A549 (cell line): ENCODE results near the gene PAK4. TPM values are rescaled to one million over a fixed set of nuclear protein-coding genes. Genes with fewer than 3 reads are reported as not detected.
A peak's percentile ranks its signal among the peaks of the same experiment; 100 is the strongest.

Experiments used
- ATAC-seq, 2 experiments: fragments of 200-7000 bp in 1 of 2; fragments of >200 bp in 1 of 2; cut with Nextera tagmentation in 1 of 2; cut with Tn5 transposase in 1 of 2; 3 replicates each; pipeline versions ENCODE4 v1.8.0 to v1.9.1; 2018 to 2020; ENCODE audit warnings: mild to moderate bottlenecking in 1 of 2, moderate library complexity in 1 of 2
- CTCF ChIA-PET: fragments of 300-600 bp; sonication (Branson Sonifier 250); formaldehyde crosslinking; extraction: SDS; loops from one replicate; lab custom pipeline; 2021; ENCODE audit warnings: antibody characterized with exemption, inconsistent platforms; lab: Yijun Ruan, JAX
- POLR2A ChIA-PET: fragments of 350-600 bp; formaldehyde crosslinking; extraction: SDS; loops from one replicate; lab custom pipeline; 2021; ENCODE audit warnings: antibody characterized with exemption, inconsistent platforms; lab: Yijun Ruan, JAX
- DNase-seq, 2 experiments: peaks; one replicate each; pipeline versions ENCODE4 v3.0.0 to v3.0.0-alpha.2; 2011 to 2016; ENCODE audit warnings: low read depth in 1 of 2, low spot score in 1 of 2
- FAIRE-seq: peaks from 2 replicates; lab custom pipeline; 2011; peaks lifted over from hg19 to GRCh38; lab: Jason Lieb, UNC
- H3K27ac ChIP-seq, 2 experiments: fragments of >200 bp; sonication (Bioruptor Twin); formaldehyde crosslinking; 3 replicates each; pipeline ENCODE4 v1.5.1; 2016 to 2017
- H3K4me1 ChIP-seq: fragments of >200 bp; sonication (Bioruptor Twin); formaldehyde crosslinking; 3 replicates; pipeline ENCODE4 v1.6.1; 2016
- H3K4me2 ChIP-seq: fragments of >200 bp; sonication (Bioruptor Twin); formaldehyde crosslinking; 3 replicates; pipeline ENCODE4 v1.6.1; 2016
- H3K4me3 ChIP-seq: fragments of >200 bp; sonication (Bioruptor Twin); formaldehyde crosslinking; 3 replicates; pipeline ENCODE4 v1.5.1; 2016
- H3K9me3 ChIP-seq: fragments of >200 bp; sonication (Bioruptor Twin); formaldehyde crosslinking; 3 replicates; pipeline ENCODE4 v1.6.1; 2016
- CBX2 ChIP-seq: fragments of 200-600 bp; sonication (generic); IDR thresholded peaks from 2 replicates; pipeline ENCODE4 v1.6.1; 2016; ENCODE audit warnings: low read depth, mild to moderate bottlenecking, borderline replicate concordance
- CBX8 ChIP-seq: fragments of 200-600 bp; sonication (generic); IDR thresholded peaks from 2 replicates; pipeline ENCODE4 v1.6.1; 2016
- CEBPB ChIP-seq, 2 experiments: fragments of >200 bp in 1 of 2; sonication (Bioruptor Twin) in 1 of 2; formaldehyde crosslinking in 1 of 2; IDR thresholded peaks; 2 replicates each; pipeline ENCODE4 v1.6.1; 2012 to 2016
- EHF ChIP-seq: fragments of 250-450 bp; sonication (Bioruptor Pico); IDR thresholded peaks from 2 replicates; pipeline ENCODE4 v1.5.0; 2020; ENCODE audit warnings: mild to moderate bottlenecking
- EHMT2 ChIP-seq: fragments of 200-600 bp; sonication (generic); IDR thresholded peaks from 2 replicates; pipeline ENCODE4 v1.6.1; 2016; ENCODE audit warnings: antibody characterized with exemption, low read depth, mild to moderate bottlenecking, moderate library complexity
- EP300 ChIP-seq, 2 experiments: fragments of >200 bp; sonication (Bioruptor Twin); formaldehyde crosslinking; IDR thresholded peaks; 2 replicates in 1 of 2; 3 replicates in 1 of 2; pipeline ENCODE4 v1.6.1; 2016 to 2017
- ESRRA ChIP-seq: fragments of 150-350 bp; IDR thresholded peaks from 2 replicates; pipeline ENCODE4 v1.6.1; 2014; ENCODE audit warnings: mild to moderate bottlenecking, low read length, borderline replicate concordance
- FOXS1 ChIP-seq: fragments of 250-450 bp; sonication (Bioruptor Pico); IDR thresholded peaks from 2 replicates; pipeline ENCODE4 v1.5.0; 2020; ENCODE audit warnings: mild to moderate bottlenecking, moderate library complexity
- HDAC2 ChIP-seq: fragments of 200-600 bp; sonication (generic); IDR thresholded peaks from 2 replicates; pipeline ENCODE4 v1.6.1; 2016
- HOXB13 ChIP-seq: fragments of 250-450 bp; sonication (Bioruptor Pico); IDR thresholded peaks from 2 replicates; pipeline ENCODE4 v1.5.0; 2020; ENCODE audit warnings: low read depth, mild to moderate bottlenecking, moderate library complexity
- HOXB5 ChIP-seq: fragments of 250-450 bp; sonication (Bioruptor Pico); IDR thresholded peaks from 2 replicates; pipeline ENCODE4 v1.5.0; 2020; ENCODE audit warnings: mild to moderate bottlenecking, moderate library complexity
- JUN ChIP-seq, 2 experiments: fragments of >200 bp; sonication (Bioruptor Twin); formaldehyde crosslinking; IDR thresholded peaks; 2 replicates in 1 of 2; 3 replicates in 1 of 2; pipeline ENCODE4 v1.6.1; 2016 to 2017
- KDM1A ChIP-seq: fragments of 200-600 bp; sonication (generic); IDR thresholded peaks from 2 replicates; pipeline ENCODE4 v1.6.1; 2016; ENCODE audit warnings: low read depth, mild to moderate bottlenecking
- KDM5A ChIP-seq: fragments of 200-600 bp; sonication (generic); IDR thresholded peaks from 2 replicates; pipeline ENCODE4 v1.6.1; 2016; ENCODE audit warnings: antibody characterized with exemption, mild to moderate bottlenecking
- MAFK ChIP-seq: fragments of 450-650 bp; IDR thresholded peaks from 2 replicates; pipeline ENCODE4 v1.6.1; 2014; ENCODE audit not compliant: partially characterized antibody
- MAZ ChIP-seq: fragments of 150-350 bp; IDR thresholded peaks from 2 replicates; pipeline ENCODE4 v1.6.1; 2014; ENCODE audit warnings: antibody characterized with exemption, low read depth, low read length, borderline replicate concordance
- RAD21 ChIP-seq, 2 experiments: fragments of >200 bp in 1 of 2; sonication (Bioruptor Twin) in 1 of 2; formaldehyde crosslinking in 1 of 2; IDR thresholded peaks in 1 of 2; conservative IDR thresholded peaks in 1 of 2; 2 replicates in 1 of 2; 3 replicates in 1 of 2; pipeline ENCODE4 v1.6.1; 2012 to 2018; ENCODE audit warnings: inconsistent platforms in 1 of 2
- RCOR1 ChIP-seq: fragments of 150-350 bp; IDR thresholded peaks from 2 replicates; pipeline ENCODE4 v1.6.1; 2014; ENCODE audit warnings: antibody characterized with exemption, low read length, low read depth
- TFCP2L1 ChIP-seq: fragments of 250-450 bp; sonication (Bioruptor Pico); IDR thresholded peaks from 2 replicates; pipeline ENCODE4 v1.5.0; 2021; ENCODE audit warnings: mild to moderate bottlenecking
- ZNF302 ChIP-seq: fragments of 250-450 bp; sonication (Bioruptor Pico); IDR thresholded peaks from 2 replicates; pipeline ENCODE4 v1.9.0; 2021; ENCODE audit warnings: inconsistent platforms, mild to moderate bottlenecking, moderate library complexity
- WGBS: methylation state at CpG from one replicate; pipeline ENCODE4 v1.1.6; 2017; ENCODE audit errors: missing lambda C conversion rate; 5-methylcytosine and 5-hydroxymethylcytosine counted together
- polyA plus RNA-seq, 4 experiments: library from polyadenylated mRNA; depleted of rRNA in 3 of 4; stranded (reverse); fragments of >200 nt; fragmentation: RNase III in 1 of 4; extraction: RNeasy Plus Mini Kit Qiagen cat#74134 plus additional on column Dnase treatment in 1 of 4; gene quantifications; 2 replicates in 3 of 4; 3 replicates in 1 of 4; pipeline ENCODE4 v1.2.3, GENCODE V29; 2011 to 2017
- TF ChIP-seq, protein P1 (sequence below): fragments of 150-350 bp; IDR thresholded peaks from 2 replicates; pipeline ENCODE4 v1.6.1; 2014; ENCODE audit warnings: low read depth, mild to moderate bottlenecking, low read length
- TF ChIP-seq, protein P2 (sequence below): IDR thresholded peaks from 2 replicates; pipeline ENCODE4 v1.6.1; 2012
- TF ChIP-seq, protein P3 (sequence below): fragments of 250-450 bp; sonication (Bioruptor Pico); IDR thresholded peaks from 2 replicates; pipeline ENCODE4 v1.5.0; 2021; ENCODE audit warnings: mild to moderate bottlenecking, moderate library complexity, borderline replicate concordance
- TF ChIP-seq, protein P4 (sequence below): fragments of 450-650 bp; IDR thresholded peaks from 2 replicates; pipeline ENCODE4 v1.6.1; 2014; ENCODE audit warnings: antibody characterized with exemption
- TF ChIP-seq, protein P5 (sequence below): fragments of 250-450 bp; sonication (Bioruptor Pico); IDR thresholded peaks from 2 replicates; pipeline ENCODE4 v1.5.0; 2020; ENCODE audit warnings: low read depth, mild to moderate bottlenecking, moderate library complexity
- TF ChIP-seq, protein P6 (sequence below): IDR thresholded peaks from 2 replicates; pipeline ENCODE4 v1.6.1; 2012

The PAK4 gene
- polyA plus RNA-seq, 2 of the 4 experiments (the other 2 are of a cell fraction) = 42.9 to 84.2 TPM

DNA sequence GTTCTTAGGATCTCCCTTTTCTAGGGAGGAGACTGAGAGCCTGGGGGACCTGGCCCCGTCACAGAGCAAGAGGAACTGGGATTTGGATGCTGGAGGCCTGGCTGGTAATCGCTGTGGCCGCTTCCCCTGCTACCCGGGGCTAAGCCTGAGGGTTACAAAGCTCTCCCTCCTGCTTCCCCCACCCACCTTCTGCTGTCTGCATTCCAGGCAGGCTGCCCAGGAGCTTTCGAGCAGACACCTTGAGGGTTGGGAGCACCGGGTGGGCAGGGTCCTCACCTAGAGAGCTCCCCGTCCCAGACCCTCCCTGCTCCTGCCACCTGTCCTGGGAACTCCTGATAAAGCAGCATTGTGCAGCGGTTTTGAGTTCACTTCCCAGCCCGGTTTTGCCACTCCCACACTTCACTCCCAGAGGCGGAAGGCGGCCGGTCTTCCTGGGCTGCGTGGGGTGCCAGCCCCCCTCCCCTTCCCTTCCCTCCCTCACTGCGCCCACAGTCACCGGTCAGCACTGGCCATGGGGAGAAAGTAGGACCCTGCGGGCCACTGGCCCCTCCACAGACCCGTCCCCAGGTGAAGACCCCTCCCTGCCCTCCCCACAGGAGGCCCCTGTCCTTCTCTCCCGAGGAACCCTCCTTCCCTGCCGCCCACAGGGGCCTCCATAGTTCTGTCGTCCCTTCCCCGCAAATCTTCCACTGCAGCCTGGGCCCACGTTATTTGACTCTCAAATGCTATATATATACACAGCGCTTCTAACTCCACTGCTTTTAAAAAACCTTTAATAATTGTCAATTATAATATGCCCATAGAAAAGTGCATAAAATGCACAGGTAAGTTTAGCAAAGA is 8.1 kb downstream of the PAK4 start:
- no peak for ATAC-seq
- WGBS = 90% methylated on average over 23 of the region's 23 CpGs
- no peak for TF ChIP-seq JUN (IDR thresholded peaks at IDR 0.05)
- TF ChIP-seq HOXB13 = no peak
- no peak for TF ChIP-seq MAFK
- TF ChIP-seq ZNF302 (CRISPR knock-in tag) = no peak
- no peak for TF ChIP-seq EP300 (IDR thresholded peaks at IDR 0.05)
- TF ChIP-seq, protein P1, sequence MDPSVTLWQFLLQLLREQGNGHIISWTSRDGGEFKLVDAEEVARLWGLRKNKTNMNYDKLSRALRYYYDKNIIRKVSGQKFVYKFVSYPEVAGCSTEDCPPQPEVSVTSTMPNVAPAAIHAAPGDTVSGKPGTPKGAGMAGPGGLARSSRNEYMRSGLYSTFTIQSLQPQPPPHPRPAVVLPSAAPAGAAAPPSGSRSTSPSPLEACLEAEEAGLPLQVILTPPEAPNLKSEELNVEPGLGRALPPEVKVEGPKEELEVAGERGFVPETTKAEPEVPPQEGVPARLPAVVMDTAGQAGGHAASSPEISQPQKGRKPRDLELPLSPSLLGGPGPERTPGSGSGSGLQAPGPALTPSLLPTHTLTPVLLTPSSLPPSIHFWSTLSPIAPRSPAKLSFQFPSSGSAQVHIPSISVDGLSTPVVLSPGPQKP = no peak
- TF ChIP-seq TFCP2L1 (CRISPR knock-in tag) = no peak
- TF ChIP-seq CBX8 = no peak
- TF ChIP-seq KDM5A = no peak
- no peak for TF ChIP-seq ESRRA
- TF ChIP-seq MAZ = no peak
- TF ChIP-seq CEBPB (IDR thresholded peaks at IDR 0.05) = no peak
- TF ChIP-seq, protein P2, sequence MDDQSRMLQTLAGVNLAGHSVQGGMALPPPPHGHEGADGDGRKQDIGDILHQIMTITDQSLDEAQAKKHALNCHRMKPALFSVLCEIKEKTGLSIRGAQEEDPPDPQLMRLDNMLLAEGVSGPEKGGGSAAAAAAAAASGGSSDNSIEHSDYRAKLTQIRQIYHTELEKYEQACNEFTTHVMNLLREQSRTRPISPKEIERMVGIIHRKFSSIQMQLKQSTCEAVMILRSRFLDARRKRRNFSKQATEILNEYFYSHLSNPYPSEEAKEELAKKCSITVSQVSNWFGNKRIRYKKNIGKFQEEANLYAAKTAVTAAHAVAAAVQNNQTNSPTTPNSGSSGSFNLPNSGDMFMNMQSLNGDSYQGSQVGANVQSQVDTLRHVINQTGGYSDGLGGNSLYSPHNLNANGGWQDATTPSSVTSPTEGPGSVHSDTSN = no peak
- no peak for TF ChIP-seq CBX2
- TF ChIP-seq, protein P3, sequence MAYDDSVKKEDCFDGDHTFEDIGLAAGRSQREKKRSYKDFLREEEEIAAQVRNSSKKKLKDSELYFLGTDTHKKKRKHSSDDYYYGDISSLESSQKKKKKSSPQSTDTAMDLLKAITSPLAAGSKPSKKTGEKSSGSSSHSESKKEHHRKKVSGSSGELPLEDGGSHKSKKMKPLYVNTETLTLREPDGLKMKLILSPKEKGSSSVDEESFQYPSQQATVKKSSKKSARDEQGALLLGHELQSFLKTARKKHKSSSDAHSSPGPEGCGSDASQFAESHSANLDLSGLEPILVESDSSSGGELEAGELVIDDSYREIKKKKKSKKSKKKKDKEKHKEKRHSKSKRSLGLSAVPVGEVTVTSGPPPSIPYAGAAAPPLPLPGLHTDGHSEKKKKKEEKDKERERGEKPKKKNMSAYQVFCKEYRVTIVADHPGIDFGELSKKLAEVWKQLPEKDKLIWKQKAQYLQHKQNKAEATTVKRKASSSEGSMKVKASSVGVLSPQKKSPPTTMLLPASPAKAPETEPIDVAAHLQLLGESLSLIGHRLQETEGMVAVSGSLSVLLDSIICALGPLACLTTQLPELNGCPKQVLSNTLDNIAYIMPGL = no peak
- no peak for TF ChIP-seq FOXS1 (CRISPR knock-in tag)
- TF ChIP-seq, protein P4, sequence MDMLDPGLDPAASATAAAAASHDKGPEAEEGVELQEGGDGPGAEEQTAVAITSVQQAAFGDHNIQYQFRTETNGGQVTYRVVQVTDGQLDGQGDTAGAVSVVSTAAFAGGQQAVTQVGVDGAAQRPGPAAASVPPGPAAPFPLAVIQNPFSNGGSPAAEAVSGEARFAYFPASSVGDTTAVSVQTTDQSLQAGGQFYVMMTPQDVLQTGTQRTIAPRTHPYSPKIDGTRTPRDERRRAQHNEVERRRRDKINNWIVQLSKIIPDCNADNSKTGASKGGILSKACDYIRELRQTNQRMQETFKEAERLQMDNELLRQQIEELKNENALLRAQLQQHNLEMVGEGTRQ = no peak
- TF ChIP-seq EHF = no peak
- TF ChIP-seq, protein P5, sequence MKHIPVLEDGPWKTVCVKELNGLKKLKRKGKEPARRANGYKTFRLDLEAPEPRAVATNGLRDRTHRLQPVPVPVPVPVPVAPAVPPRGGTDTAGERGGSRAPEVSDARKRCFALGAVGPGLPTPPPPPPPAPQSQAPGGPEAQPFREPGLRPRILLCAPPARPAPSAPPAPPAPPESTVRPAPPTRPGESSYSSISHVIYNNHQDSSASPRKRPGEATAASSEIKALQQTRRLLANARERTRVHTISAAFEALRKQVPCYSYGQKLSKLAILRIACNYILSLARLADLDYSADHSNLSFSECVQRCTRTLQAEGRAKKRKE (CRISPR knock-in tag) = no peak
- no peaks in the 10 kb centered on the region for H3K9me3 ChIP-seq
- no peak overlapping the region for H3K4me2 ChIP-seq
- no peak overlapping the region for H3K4me3 ChIP-seq
- peaks cover 50% of the 10 kb centered on the region for H3K4me1 ChIP-seq
- no peak for FAIRE-seq
- 0 out of 6 replicates have a peak overlapping the region, but pooled peaks of 1 of the 2 experiments have one; percentile 3 for H3K27ac ChIP-seq
- ChIA-PET CTCF (interaction anchor here (1.0 to 2.5 kb wide), 10 partner anchors 11 to 194 kb away, joined by 4 to 22 read pairs (median 7); no protein-coding TSS in a partner anchor), POLR2A (no interaction called here)
- no peak for DNase-seq

DNA sequence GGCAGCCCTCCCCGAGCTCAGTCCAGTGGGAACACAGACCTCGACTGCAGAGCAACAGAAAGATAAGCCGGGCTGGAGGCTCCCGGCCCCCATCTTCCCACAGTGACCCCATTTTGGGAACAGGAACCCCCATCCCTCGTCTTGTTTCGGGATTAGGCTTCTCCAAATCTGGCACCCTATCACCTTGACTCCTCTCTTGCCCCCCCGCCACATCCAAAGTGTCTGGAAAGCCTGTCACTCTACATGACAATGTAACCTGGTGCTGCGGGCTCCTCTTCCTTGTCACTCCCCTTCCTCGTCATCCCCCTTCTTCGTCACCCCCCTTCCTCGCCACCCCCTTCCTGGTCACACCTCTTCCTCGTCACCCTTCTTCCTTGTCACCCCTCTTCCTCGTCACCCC is 10.1 kb downstream of the PAK4 start:
- FAIRE-seq = no peak
- DNase-seq = no peak
- 92% methylated on average over 13 of the region's 13 CpGs for WGBS
- ChIA-PET POLR2A (interaction anchor here (0.6 kb wide), 1 partner anchor 74 kb away, joined by 3 read pairs; no protein-coding TSS in a partner anchor), CTCF (interaction anchor here (1.1 to 3.5 kb wide), 2 partner anchors 10 to 14 kb away, joined by 3 to 13 read pairs; no protein-coding TSS in a partner anchor)
- Histone ChIP-seq H3K4me2 (no peak overlapping the region), H3K9me3 (no peaks in the 10 kb centered on the region), H3K27ac (no peak overlapping the region; a peak in 1 of 6 replicates), H3K4me1 (peaks cover 50% of the 10 kb centered on the region), H3K4me3 (no peak overlapping the region)
- TF ChIP-seq KDM1A (no peak), HDAC2 (no peak), EHMT2 (no peak), HOXB5 (CRISPR knock-in tag) (no peak), ESRRA (no peak), RAD21 (conservative IDR thresholded peaks at IDR 0.05 in 1 of 2, IDR thresholded peaks at IDR 0.05 in 1 of 2) (no peak), RCOR1 (no peak)
- TF ChIP-seq, protein P5 (CRISPR knock-in tag) = no peak
- TF ChIP-seq, protein P6, sequence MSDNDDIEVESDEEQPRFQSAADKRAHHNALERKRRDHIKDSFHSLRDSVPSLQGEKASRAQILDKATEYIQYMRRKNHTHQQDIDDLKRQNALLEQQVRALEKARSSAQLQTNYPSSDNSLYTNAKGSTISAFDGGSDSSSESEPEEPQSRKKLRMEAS = no peak
- no peak for ATAC-seq
